HepG2 (cell line): ENCODE data around the gene TMEM127. TPM values are rescaled to one million over a fixed set of nuclear protein-coding genes. Genes with fewer than 3 reads are reported as not detected.

ENCODE experiments used
- CBFB ChIP-seq: sonication (generic); formaldehyde crosslinking; IDR thresholded peaks from 2 replicates; pipeline ENCODE4 v1.4.0; 2020; ENCODE audit warnings: missing genetic modification reagents
- ELF4 ChIP-seq: sonication (generic); formaldehyde crosslinking; IDR thresholded peaks from 2 replicates; pipeline ENCODE4 v1.5.0; 2020; ENCODE audit warnings: missing genetic modification reagents, mild to moderate bottlenecking, moderate library complexity, borderline replicate concordance
- HCFC1 ChIP-seq: fragments of 150-350 bp; IDR thresholded peaks from 2 replicates; pipeline ENCODE4 v1.6.1; 2014; ENCODE audit warnings: low read depth, low read length
- HHEX ChIP-seq: IDR thresholded peaks from 2 replicates; pipeline ENCODE4 v1.6.1; 2016; ENCODE audit warnings: control low read depth
- HNF4G ChIP-seq, 2 experiments: sonication (generic) in 1 of 2; formaldehyde crosslinking in 1 of 2; IDR thresholded peaks; 2 replicates each; pipeline versions ENCODE4 v1.4.0 to v1.6.1; 2011 to 2020; ENCODE audit warnings: borderline replicate concordance in 2 of 2, low read depth in 2 of 2, mild to moderate bottlenecking in 2 of 2, low read length in 1 of 2, missing genetic modification reagents in 1 of 2, moderate library complexity in 1 of 2
- JUNB ChIP-seq: sonication (generic); formaldehyde crosslinking; IDR thresholded peaks from 2 replicates; pipeline ENCODE4 v1.8.0; 2022; ENCODE audit warnings: missing genetic modification reagents, mild to moderate bottlenecking, borderline replicate concordance
- KDM4B ChIP-seq: sonication (generic); formaldehyde crosslinking; IDR thresholded peaks from 2 replicates; pipeline ENCODE4 v1.4.0; 2020; ENCODE audit warnings: missing genetic modification reagents
- MLXIP ChIP-seq: sonication (generic); formaldehyde crosslinking; IDR thresholded peaks from 2 replicates; pipeline ENCODE4 v1.9.0; 2021; ENCODE audit warnings: missing genetic modification reagents, borderline replicate concordance
- MXD4 ChIP-seq: IDR thresholded peaks from 2 replicates; pipeline ENCODE4 v1.6.1; 2016; ENCODE audit warnings: mild to moderate bottlenecking, missing biosample characterization, missing genetic modification reagents
- NFE2L1 ChIP-seq: sonication (generic); formaldehyde crosslinking; IDR thresholded peaks from 2 replicates; pipeline ENCODE4 v1.4.0; 2020; ENCODE audit warnings: missing genetic modification reagents, mild to moderate bottlenecking, borderline replicate concordance
- TBX2 ChIP-seq: sonication (generic); formaldehyde crosslinking; IDR thresholded peaks from 2 replicates; pipeline ENCODE4 v1.5.0; 2020; ENCODE audit warnings: missing genetic modification reagents, mild to moderate bottlenecking, borderline replicate concordance
- U2AF2 ChIP-seq: fragments of 200-400 bp; formaldehyde crosslinking; IDR thresholded peaks from 2 replicates; pipeline ENCODE4 v1.6.1; 2017; ENCODE audit warnings: low read depth, mild to moderate bottlenecking, low read length
- ZC3H13 ChIP-seq: sonication (generic); formaldehyde crosslinking; IDR thresholded peaks from 2 replicates; pipeline ENCODE4 v1.8.1; 2023; ENCODE audit warnings: mild to moderate bottlenecking, missing genetic modification reagents, moderate library complexity
- ZC3H4 ChIP-seq: sonication (generic); formaldehyde crosslinking; IDR thresholded peaks from 2 replicates; pipeline ENCODE4 v1.4.0; 2020; ENCODE audit warnings: missing genetic modification reagents, borderline replicate concordance
- ZFP36L2 ChIP-seq: sonication (generic); formaldehyde crosslinking; IDR thresholded peaks from 2 replicates; pipeline ENCODE4 v1.4.0; 2020; ENCODE audit warnings: missing genetic modification reagents
- ZNF121 ChIP-seq: sonication (generic); formaldehyde crosslinking; IDR thresholded peaks from 2 replicates; pipeline ENCODE4 v1.5.0; 2020; ENCODE audit warnings: mild to moderate bottlenecking, missing genetic modification reagents
- ZNF17 ChIP-seq: sonication (generic); formaldehyde crosslinking; IDR thresholded peaks from 2 replicates; pipeline ENCODE4 v1.5.0; 2020; ENCODE audit warnings: mild to moderate bottlenecking, missing genetic modification reagents
- ZNF225 ChIP-seq: sonication (generic); formaldehyde crosslinking; IDR thresholded peaks from 2 replicates; pipeline ENCODE4 v1.4.0; 2020; ENCODE audit warnings: mild to moderate bottlenecking, missing genetic modification reagents
- ZNF34 ChIP-seq: sonication (generic); formaldehyde crosslinking; IDR thresholded peaks from 2 replicates; pipeline ENCODE4 v1.4.0; 2020; ENCODE audit warnings: mild to moderate bottlenecking, missing genetic modification reagents, borderline replicate concordance
- ZNF343 ChIP-seq: sonication (generic); formaldehyde crosslinking; IDR thresholded peaks from 2 replicates; pipeline ENCODE4 v1.4.0; 2020; ENCODE audit warnings: mild to moderate bottlenecking, missing genetic modification reagents
- ZNF446 ChIP-seq: sonication (generic); formaldehyde crosslinking; IDR thresholded peaks from 2 replicates; pipeline ENCODE4 v1.5.0; 2020; ENCODE audit warnings: mild to moderate bottlenecking, missing genetic modification reagents
- ZNF670 ChIP-seq: sonication (generic); formaldehyde crosslinking; IDR thresholded peaks from 2 replicates; pipeline ENCODE4 v1.8.0; 2022; ENCODE audit warnings: mild to moderate bottlenecking, missing genetic modification reagents, borderline replicate concordance
- ZNF746 ChIP-seq: sonication (generic); formaldehyde crosslinking; IDR thresholded peaks from 2 replicates; pipeline ENCODE4 v1.8.0; 2022; ENCODE audit warnings: mild to moderate bottlenecking, missing genetic modification reagents
- ZNF749 ChIP-seq: sonication (generic); formaldehyde crosslinking; IDR thresholded peaks from 2 replicates; pipeline ENCODE4 v1.8.0; 2022; ENCODE audit warnings: mild to moderate bottlenecking, missing genetic modification reagents, moderate library complexity, borderline replicate concordance
- ZSCAN31 ChIP-seq: sonication (generic); formaldehyde crosslinking; IDR thresholded peaks from 2 replicates; pipeline ENCODE4 v1.5.0; 2020; ENCODE audit warnings: low read depth, mild to moderate bottlenecking, missing genetic modification reagents
- polyA plus RNA-seq, 8 experiments: library from polyadenylated mRNA; depleted of rRNA in 3 of 8; stranded (reverse) in 7 of 8; unstranded in 1 of 8; fragments of >200 nt; fragmentation: Illumina TruSeq in 4 of 8; extraction: Trizol in 4 of 8; gene quantifications; 2 replicates each; pipeline versions ENCODE4 v1.2.1 to v1.2.3, GENCODE V29; 2011 to 2016; ENCODE audit warnings: low read depth in 4 of 8, missing spikeins in 1 of 8, mixed read lengths in 1 of 8; ENCODE audit not compliant: insufficient read depth in 1 of 8
- total RNA-seq, 5 experiments: library from RNA; depleted of rRNA; stranded (reverse); fragments of >200 nt; fragmentation: Illumina TruSeq; extraction: Trizol; gene quantifications; 2 replicates each; pipeline ENCODE4 v1.2.3, GENCODE V29; 2016; ENCODE audit warnings: low read depth in 1 of 5
- TF ChIP-seq, protein P1 (sequence below): sonication (generic); formaldehyde crosslinking; conservative IDR thresholded peaks from 2 replicates; pipeline ENCODE4 v1.8.1; 2023; ENCODE audit warnings: missing genetic modification reagents

TMEM127 gene
- total and polyA plus RNA-seq, 2 of the 13 experiments (the other 11 are each of a cell fraction or from before 2014, with no cell fraction given), result 21.5 to 33.9 TPM

- no peak; the same call in none of the 2 replicates for TF ChIP-seq ZC3H13 (CRISPR knock-in tag)
- peak; percentile 93 for TF ChIP-seq ELF4 (CRISPR knock-in tag)
- TF ChIP-seq ZNF343, result peak; percentile 97
- TF ChIP-seq MXD4 (CRISPR knock-in tag), result peak; percentile 87
- peak; percentile 49; the same call in 1 of the 2 replicates for TF ChIP-seq ZNF121 (CRISPR knock-in tag)
- peak; percentile 85 for TF ChIP-seq ZNF225 (CRISPR knock-in tag)
- TF ChIP-seq TBX2 (CRISPR knock-in tag), result peak; percentile 94
- no peak; the same call in 1 of the 2 replicates for TF ChIP-seq HNF4G (IDR thresholded peaks at IDR 0.05; ENCODE audit: borderline replicate concordance, low read depth, low read length)
- peak; percentile 93 for TF ChIP-seq HNF4G (CRISPR knock-in tag; IDR thresholded peaks at IDR 0.05; ENCODE audit: borderline replicate concordance, low read depth)
- peak; percentile 89 for TF ChIP-seq ZSCAN31
- TF ChIP-seq JUNB (CRISPR knock-in tag), result no peak
- TF ChIP-seq ZNF17 (CRISPR knock-in tag), result no peak
- peak; percentile 82 for TF ChIP-seq ZNF446 (CRISPR knock-in tag)
- TF ChIP-seq, protein P1, sequence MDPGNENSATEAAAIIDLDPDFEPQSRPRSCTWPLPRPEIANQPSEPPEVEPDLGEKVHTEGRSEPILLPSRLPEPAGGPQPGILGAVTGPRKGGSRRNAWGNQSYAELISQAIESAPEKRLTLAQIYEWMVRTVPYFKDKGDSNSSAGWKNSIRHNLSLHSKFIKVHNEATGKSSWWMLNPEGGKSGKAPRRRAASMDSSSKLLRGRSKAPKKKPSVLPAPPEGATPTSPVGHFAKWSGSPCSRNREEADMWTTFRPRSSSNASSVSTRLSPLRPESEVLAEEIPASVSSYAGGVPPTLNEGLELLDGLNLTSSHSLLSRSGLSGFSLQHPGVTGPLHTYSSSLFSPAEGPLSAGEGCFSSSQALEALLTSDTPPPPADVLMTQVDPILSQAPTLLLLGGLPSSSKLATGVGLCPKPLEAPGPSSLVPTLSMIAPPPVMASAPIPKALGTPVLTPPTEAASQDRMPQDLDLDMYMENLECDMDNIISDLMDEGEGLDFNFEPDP, result no peak
- no peak for TF ChIP-seq U2AF2
- no peak for TF ChIP-seq ZNF670 (CRISPR knock-in tag)
- peak; percentile 84 for TF ChIP-seq CBFB
- peak; percentile 87; the same call in 1 of the 2 replicates for TF ChIP-seq NFE2L1 (CRISPR knock-in tag)
- no peak for TF ChIP-seq MLXIP (CRISPR knock-in tag)
- peak; percentile 34; the same call in 1 of the 2 replicates for TF ChIP-seq HCFC1
- TF ChIP-seq ZNF749, result peak; percentile 68
- no peak for TF ChIP-seq KDM4B (CRISPR knock-in tag)
- no peak for TF ChIP-seq ZFP36L2 (CRISPR knock-in tag)
- TF ChIP-seq ZNF34, result peak; percentile 75; the same call in 1 of the 2 replicates
- TF ChIP-seq ZNF746 (CRISPR knock-in tag), result no peak; the same call in none of the 2 replicates
- no peak; the same call in 1 of the 2 replicates for TF ChIP-seq ZC3H4
- TF ChIP-seq HHEX (CRISPR knock-in tag), result no peak
Measured at GRCh38 chr2:96208143-96209010, 57.4 kb downstream of the TMEM127 start, which contains the start of gene STARD7 (continued).
